Measurements from ENCODE around the gene RYK.

The RYK gene

DNA sequence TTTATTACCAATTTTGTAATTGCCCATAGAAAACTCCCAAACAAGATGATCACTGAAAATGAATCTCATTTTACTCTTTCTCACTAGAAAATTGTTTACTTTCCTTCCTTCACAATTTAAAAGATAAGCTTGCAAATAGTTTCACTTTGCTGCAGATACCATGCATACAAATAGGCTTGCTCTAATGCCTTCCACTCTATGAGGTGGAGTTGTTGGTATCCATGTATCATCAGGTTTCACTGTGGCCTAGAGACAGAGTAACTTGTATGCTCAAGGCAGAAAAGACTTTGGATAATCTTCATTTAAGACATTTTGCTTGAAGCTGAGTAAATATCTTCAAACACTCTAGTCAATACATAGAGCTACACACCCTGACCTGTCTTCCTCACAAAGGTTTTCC, 60.8 kb downstream of the RYK start (continued):
- TF ChIP-seq SCRT2 (tag by site-specific recombination; IDR thresholded peaks at IDR 0.05): no peak

DNA sequence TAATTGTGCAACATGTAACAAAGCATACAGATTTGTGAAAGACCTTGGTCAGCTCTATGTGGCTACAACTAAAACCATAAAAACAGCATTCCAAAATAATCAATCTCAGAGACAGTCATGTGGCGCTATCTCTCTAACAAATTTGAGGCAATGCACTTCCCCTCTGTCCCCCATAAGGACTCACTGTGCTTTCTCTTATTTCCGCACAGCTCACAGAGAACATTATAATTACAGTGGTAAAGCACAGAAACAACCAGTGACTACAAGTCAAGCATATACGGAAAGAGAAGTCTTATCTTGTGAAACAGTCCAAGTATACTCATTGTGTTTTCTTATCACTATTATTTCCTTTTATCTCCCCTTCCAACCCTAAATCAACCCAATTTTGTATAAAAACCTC, 64.3 kb downstream of the RYK start:
- POLR2A ChIA-PET: no interaction called here
- Histone ChIP-seq H3K4me3 (ENCODE audit: low read depth, low read length) (no peak overlapping the region), H3K9me3 (ENCODE audit: control insufficient read depth, insufficient read depth, low read depth, low read length) (no peaks in the 10 kb centered on the region), H3K4me1 (ENCODE audit: control insufficient read depth, insufficient read depth, low read length) (no peaks in the 10 kb centered on the region), H3K36me3 (ENCODE audit: control insufficient read depth in 2 of 2, insufficient read depth in 1 of 2, low read length in 2 of 2) (peaks cover 5 to 16% of the 10 kb centered on the region in 2 experiments), H3K27ac (ENCODE audit: extremely low read depth, low read depth, low read length) (no peak overlapping the region)
- CTCF ChIA-PET: no interaction called here
- TF ChIP-seq ZNF10 (tag by site-specific recombination; IDR thresholded peaks at IDR 0.05): no peak
- no peak for TF ChIP-seq ZSCAN30 (tag by site-specific recombination; IDR thresholded peaks at IDR 0.05)
- TF ChIP-seq ZNF621 (tag by site-specific recombination; IDR thresholded peaks at IDR 0.05): no peak

DNA sequence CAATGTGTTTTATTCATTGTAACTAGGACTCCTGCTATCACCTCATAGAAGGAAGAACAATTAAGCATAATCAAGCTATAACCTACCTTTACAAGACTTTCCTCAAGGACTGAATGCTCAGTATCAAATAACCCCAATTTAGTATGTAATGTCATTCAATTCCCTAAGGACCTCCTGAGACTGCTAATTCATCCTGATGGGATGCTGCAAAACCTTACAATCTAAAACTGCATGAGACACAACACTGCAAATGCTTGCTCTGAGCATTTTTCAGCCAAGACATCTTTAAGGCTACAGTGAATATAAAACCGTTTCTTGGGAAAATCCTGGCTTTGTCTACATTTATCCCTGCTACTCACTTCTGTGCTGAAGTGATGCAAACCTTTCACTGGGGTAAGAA, 69.9 kb downstream of the RYK start:
- Histone ChIP-seq H3K36me3 (ENCODE audit: control insufficient read depth in 2 of 2, insufficient read depth in 1 of 2, low read length in 2 of 2) (peaks cover 5 to 32% of the 10 kb centered on the region in 2 experiments; a peak in 2 of 3 replicates), H3K27ac (ENCODE audit: extremely low read depth, low read depth, low read length) (no peak overlapping the region), H3K4me1 (ENCODE audit: control insufficient read depth, insufficient read depth, low read length) (no peaks in the 10 kb centered on the region), H3K9me3 (ENCODE audit: control insufficient read depth, insufficient read depth, low read depth, low read length) (no peaks in the 10 kb centered on the region), H3K4me3 (ENCODE audit: low read depth, low read length) (no peak overlapping the region)
- ChIA-PET POLR2A (no interaction called here), CTCF (interaction anchor here (0.9 to 1.0 kb wide), 2 partner anchors 8 to 17 kb away, joined by 4 read pairs; no protein-coding TSS in a partner anchor)
- TF ChIP-seq, protein P1, sequence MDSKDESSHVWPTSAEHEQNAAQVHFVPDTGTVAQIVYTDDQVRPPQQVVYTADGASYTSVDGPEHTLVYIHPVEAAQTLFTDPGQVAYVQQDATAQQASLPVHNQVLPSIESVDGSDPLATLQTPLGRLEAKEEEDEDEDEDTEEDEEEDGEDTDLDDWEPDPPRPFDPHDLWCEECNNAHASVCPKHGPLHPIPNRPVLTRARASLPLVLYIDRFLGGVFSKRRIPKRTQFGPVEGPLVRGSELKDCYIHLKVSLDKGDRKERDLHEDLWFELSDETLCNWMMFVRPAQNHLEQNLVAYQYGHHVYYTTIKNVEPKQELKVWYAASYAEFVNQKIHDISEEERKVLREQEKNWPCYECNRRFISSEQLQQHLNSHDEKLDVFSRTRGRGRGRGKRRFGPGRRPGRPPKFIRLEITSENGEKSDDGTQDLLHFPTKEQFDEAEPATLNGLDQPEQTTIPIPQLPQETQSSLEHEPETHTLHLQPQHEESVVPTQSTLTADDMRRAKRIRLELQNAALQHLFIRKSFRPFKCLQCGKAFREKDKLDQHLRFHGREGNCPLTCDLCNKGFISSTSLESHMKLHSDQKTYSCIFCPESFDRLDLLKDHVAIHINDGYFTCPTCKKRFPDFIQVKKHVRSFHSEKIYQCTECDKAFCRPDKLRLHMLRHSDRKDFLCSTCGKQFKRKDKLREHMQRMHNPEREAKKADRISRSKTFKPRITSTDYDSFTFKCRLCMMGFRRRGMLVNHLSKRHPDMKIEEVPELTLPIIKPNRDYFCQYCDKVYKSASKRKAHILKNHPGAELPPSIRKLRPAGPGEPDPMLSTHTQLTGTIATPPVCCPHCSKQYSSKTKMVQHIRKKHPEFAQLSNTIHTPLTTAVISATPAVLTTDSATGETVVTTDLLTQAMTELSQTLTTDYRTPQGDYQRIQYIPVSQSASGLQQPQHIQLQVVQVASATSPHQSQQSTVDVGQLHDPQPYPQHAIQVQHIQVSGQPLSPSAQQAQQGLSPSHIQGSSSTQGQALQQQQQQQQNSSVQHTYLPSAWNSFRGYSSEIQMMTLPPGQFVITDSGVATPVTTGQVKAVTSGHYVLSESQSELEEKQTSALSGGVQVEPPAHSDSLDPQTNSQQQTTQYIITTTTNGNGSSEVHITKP (tag by site-specific recombination; IDR thresholded peaks at IDR 0.05): no peak
- TF ChIP-seq ZNF302 (tag by site-specific recombination; IDR thresholded peaks at IDR 0.05; ENCODE audit: low read depth) (no peak), ZNF121 (tag by site-specific recombination; IDR thresholded peaks at IDR 0.05) (no peak), ZBTB21 (tag by site-specific recombination; IDR thresholded peaks at IDR 0.05) (no peak), ZNF561 (tag by site-specific recombination; IDR thresholded peaks at IDR 0.05; ENCODE audit: borderline replicate concordance) (no peak), ZNF274 (IDR thresholded peaks at IDR 0.05; ENCODE audit: low read length) (no peak), ZNF274 (tag by site-specific recombination; IDR thresholded peaks at IDR 0.05; ENCODE audit: borderline replicate concordance) (no peak), ZNF23 (tag by site-specific recombination; IDR thresholded peaks at IDR 0.05; ENCODE audit: borderline replicate concordance) (no peak)
- TF ChIP-seq, protein P2, sequence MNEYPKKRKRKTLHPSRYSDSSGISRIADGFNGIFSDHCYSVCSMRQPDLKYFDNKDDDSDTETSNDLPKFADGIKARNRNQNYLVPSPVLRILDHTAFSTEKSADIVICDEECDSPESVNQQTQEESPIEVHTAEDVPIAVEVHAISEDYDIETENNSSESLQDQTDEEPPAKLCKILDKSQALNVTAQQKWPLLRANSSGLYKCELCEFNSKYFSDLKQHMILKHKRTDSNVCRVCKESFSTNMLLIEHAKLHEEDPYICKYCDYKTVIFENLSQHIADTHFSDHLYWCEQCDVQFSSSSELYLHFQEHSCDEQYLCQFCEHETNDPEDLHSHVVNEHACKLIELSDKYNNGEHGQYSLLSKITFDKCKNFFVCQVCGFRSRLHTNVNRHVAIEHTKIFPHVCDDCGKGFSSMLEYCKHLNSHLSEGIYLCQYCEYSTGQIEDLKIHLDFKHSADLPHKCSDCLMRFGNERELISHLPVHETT (tag by site-specific recombination; IDR thresholded peaks at IDR 0.05): no peak
- TF ChIP-seq, protein P3, sequence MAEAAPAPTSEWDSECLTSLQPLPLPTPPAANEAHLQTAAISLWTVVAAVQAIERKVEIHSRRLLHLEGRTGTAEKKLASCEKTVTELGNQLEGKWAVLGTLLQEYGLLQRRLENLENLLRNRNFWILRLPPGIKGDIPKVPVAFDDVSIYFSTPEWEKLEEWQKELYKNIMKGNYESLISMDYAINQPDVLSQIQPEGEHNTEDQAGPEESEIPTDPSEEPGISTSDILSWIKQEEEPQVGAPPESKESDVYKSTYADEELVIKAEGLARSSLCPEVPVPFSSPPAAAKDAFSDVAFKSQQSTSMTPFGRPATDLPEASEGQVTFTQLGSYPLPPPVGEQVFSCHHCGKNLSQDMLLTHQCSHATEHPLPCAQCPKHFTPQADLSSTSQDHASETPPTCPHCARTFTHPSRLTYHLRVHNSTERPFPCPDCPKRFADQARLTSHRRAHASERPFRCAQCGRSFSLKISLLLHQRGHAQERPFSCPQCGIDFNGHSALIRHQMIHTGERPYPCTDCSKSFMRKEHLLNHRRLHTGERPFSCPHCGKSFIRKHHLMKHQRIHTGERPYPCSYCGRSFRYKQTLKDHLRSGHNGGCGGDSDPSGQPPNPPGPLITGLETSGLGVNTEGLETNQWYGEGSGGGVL (tag by site-specific recombination; IDR thresholded peaks at IDR 0.05): no peak
- TF ChIP-seq, protein P4, sequence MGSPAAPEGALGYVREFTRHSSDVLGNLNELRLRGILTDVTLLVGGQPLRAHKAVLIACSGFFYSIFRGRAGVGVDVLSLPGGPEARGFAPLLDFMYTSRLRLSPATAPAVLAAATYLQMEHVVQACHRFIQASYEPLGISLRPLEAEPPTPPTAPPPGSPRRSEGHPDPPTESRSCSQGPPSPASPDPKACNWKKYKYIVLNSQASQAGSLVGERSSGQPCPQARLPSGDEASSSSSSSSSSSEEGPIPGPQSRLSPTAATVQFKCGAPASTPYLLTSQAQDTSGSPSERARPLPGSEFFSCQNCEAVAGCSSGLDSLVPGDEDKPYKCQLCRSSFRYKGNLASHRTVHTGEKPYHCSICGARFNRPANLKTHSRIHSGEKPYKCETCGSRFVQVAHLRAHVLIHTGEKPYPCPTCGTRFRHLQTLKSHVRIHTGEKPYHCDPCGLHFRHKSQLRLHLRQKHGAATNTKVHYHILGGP (tag by site-specific recombination; IDR thresholded peaks at IDR 0.05): no peak
- TF ChIP-seq, protein P5, sequence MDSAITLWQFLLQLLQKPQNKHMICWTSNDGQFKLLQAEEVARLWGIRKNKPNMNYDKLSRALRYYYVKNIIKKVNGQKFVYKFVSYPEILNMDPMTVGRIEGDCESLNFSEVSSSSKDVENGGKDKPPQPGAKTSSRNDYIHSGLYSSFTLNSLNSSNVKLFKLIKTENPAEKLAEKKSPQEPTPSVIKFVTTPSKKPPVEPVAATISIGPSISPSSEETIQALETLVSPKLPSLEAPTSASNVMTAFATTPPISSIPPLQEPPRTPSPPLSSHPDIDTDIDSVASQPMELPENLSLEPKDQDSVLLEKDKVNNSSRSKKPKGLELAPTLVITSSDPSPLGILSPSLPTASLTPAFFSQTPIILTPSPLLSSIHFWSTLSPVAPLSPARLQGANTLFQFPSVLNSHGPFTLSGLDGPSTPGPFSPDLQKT (IDR thresholded peaks at IDR 0.05; ENCODE audit: borderline replicate concordance, low read depth, low read length): no peak
- TF ChIP-seq, protein P6, sequence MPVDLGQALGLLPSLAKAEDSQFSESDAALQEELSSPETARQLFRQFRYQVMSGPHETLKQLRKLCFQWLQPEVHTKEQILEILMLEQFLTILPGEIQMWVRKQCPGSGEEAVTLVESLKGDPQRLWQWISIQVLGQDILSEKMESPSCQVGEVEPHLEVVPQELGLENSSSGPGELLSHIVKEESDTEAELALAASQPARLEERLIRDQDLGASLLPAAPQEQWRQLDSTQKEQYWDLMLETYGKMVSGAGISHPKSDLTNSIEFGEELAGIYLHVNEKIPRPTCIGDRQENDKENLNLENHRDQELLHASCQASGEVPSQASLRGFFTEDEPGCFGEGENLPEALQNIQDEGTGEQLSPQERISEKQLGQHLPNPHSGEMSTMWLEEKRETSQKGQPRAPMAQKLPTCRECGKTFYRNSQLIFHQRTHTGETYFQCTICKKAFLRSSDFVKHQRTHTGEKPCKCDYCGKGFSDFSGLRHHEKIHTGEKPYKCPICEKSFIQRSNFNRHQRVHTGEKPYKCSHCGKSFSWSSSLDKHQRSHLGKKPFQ (tag by site-specific recombination; IDR thresholded peaks at IDR 0.05): no peak
- TF ChIP-seq, protein P7, sequence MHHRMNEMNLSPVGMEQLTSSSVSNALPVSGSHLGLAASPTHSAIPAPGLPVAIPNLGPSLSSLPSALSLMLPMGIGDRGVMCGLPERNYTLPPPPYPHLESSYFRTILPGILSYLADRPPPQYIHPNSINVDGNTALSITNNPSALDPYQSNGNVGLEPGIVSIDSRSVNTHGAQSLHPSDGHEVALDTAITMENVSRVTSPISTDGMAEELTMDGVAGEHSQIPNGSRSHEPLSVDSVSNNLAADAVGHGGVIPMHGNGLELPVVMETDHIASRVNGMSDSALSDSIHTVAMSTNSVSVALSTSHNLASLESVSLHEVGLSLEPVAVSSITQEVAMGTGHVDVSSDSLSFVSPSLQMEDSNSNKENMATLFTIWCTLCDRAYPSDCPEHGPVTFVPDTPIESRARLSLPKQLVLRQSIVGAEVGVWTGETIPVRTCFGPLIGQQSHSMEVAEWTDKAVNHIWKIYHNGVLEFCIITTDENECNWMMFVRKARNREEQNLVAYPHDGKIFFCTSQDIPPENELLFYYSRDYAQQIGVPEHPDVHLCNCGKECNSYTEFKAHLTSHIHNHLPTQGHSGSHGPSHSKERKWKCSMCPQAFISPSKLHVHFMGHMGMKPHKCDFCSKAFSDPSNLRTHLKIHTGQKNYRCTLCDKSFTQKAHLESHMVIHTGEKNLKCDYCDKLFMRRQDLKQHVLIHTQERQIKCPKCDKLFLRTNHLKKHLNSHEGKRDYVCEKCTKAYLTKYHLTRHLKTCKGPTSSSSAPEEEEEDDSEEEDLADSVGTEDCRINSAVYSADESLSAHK (tag by site-specific recombination; IDR thresholded peaks at IDR 0.05): no peak

All from HEK293 (cell line).